Measurements from ENCODE around the gene PPP6R2.

The PPP6R2 gene

DNA sequence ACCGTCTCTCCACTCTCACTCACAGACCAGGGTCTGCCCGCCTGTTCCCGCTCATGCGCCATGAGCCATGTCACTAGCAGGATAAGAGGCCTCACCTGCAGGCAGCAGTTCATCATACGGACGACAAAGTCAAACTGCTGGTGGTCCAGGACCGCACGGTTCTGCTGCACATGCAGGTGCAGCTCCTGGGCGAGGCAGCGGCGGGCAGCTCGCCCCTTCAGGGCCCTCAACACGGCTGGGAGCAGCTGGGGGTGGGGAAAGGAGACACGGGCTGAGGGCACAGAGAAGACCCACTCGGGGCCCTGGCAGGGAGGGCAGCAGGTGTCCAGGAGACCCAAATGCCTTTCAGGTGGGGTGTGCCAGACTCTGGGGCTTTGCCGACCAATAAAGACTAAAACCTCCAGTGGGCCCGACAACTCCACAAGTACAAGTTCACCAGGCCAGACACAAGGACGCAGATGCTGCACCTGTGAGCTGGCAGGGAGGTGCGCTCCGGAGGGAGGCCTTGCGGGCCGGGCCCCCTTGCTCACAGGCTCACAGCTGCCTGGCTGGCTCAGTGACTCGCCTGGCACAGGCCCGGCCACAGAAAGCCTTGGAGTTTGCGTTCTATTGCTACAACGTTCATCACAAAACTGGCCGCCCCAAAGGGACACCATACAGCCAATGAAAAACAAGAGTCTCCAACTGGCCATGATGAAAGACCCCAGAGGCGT, 120.2 kb downstream of the PPP6R2 start:
- DNase-seq (ENCODE audit: insufficient read length, low spot score) (no peak), FAIRE-seq (no peak)

DNA sequence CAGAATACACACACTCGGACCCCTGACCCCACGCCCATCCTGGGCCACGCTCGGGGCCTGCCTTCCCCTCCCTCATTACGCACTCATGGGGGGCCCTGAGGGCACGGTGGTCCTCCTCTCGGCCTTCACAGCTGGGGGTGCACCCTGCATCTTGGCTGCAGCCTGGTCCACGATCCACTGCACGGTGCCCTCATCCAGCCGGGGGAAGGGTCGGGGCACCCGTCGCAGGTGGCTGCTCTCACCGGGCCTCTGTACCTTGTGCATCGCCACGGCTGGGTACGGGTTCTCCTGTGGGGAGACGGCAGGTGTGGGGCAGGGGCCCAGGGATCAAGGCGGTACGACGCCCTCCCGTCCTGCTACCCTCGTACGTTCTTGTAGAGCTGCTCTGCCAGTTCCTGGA, 121.3 kb downstream of the PPP6R2 start:
- DNase-seq (ENCODE audit: insufficient read length, low spot score) = no peak
- FAIRE-seq = no peak

DNA sequence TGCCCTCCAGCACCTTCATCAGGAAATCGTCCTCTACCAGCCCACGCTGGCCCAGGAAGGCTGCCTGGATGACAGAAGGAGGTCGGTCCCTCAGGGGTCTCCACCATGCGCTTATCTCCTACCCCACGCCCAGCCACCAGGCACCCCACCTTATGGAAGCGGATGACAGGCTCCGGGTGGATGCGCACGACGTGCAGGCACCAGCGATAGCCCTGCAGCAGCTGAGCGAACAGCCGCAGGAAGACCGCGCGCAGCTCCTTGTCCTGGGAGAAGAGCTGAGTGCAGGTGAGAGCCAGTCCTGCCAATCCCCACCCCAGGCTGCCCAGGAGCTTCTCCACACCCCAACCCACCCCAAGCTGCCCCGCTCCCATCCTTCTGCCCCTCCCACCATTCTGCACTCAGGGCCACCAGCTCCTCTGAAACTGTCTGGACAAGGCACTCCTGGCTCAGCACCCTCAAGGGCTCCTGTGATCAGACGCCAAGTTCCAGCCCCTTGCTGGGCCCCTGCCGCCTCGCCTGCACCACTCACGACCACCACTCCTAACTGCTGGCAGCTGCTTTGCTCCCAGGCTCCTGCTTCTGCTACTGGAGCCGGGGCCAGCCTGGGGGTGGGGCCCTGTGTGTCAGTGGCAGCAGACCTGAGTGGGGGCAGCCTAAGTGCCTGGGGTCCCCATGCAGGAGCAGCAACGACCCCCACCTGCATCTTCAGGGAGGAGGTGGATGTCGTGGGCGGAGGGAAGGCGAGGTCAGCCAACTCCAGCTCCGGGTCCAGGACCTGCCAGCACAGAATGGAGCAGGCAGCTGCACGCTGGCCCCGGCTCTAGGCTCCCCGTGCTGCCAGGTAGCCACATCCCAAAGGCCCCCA, 122.2 kb downstream of the PPP6R2 start:
- FAIRE-seq (no peak), DNase-seq (ENCODE audit: insufficient read length, low spot score) (no peak)

DNA sequence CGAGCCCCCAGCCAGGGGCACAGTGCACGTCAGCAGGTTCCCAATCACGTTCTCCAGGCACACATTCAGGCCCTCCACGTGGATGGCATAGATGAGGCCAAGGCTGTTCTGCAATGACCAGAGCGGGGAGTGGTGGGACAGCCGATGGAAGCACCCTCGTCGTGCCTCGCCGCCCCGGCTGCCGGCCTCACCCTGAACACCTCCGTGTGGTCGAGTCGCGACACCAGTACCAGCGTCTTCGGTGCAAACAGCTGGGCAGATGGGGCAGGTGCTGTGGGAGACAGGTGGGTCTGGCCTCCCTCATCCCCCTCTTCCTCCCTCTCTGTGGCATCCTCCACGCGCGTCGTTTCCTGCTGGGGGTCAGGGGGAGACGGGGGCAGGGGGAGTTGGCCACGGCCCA, 124.2 kb downstream of the PPP6R2 start:
- no peak for FAIRE-seq
- no peak for DNase-seq (ENCODE audit: insufficient read length, low spot score)

DNA sequence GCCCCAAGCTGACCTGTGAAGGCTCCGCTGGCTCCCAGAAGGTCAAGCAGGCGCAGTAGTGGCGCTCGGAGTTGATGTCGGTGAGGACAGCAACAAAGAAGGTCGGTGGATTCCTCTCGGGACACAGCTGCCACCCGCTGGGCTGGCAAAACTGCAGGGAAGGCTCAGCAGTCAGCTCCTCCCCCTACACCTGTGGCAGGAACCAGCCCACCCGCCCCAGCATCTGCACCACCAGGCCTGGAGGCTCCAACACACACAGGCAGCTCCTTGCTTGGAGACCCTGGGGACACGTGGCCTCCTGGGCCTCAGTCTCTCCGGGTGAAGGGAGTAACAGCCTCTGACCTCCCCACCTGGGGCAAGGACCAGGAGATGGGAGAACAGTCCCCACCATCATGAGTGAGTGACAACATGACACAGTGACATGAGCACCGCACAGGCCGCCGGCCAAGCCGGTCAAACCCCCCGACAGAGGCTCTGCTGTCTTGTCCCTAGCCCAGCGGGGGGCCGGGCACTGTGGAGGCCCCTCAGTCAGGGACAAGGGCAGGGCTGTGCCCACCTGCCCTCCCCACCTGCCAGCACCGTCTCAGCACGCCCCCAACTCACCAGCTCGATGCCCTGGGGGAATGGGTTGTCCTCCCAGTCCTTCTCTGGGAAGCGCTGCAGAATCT, 124.8 kb downstream of the PPP6R2 start:
- DNase-seq (ENCODE audit: insufficient read length, low spot score) (no peak), FAIRE-seq (no peak)

DNA sequence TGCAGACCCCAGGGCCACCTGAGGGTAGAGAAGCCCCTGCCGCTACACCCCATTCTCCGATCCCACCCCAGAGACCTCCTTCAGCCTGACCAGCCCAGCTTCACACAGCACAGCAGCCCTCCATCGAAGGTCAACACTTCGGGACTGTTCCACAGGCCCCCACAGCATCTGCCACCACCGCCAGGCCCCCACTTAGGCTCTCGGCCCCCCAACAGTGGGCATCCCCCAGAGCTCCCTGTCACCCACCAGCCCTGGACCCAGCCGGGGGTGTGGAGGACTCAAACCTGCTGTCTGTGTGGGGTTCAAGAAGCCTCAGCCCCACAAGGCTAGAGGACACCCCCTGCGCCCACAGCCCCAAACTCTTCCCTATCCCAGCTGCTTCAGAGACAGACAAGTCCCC, 125.5 kb downstream of the PPP6R2 start:
- no peak for FAIRE-seq
- DNase-seq (ENCODE audit: insufficient read length, low spot score) = no peak

DNA sequence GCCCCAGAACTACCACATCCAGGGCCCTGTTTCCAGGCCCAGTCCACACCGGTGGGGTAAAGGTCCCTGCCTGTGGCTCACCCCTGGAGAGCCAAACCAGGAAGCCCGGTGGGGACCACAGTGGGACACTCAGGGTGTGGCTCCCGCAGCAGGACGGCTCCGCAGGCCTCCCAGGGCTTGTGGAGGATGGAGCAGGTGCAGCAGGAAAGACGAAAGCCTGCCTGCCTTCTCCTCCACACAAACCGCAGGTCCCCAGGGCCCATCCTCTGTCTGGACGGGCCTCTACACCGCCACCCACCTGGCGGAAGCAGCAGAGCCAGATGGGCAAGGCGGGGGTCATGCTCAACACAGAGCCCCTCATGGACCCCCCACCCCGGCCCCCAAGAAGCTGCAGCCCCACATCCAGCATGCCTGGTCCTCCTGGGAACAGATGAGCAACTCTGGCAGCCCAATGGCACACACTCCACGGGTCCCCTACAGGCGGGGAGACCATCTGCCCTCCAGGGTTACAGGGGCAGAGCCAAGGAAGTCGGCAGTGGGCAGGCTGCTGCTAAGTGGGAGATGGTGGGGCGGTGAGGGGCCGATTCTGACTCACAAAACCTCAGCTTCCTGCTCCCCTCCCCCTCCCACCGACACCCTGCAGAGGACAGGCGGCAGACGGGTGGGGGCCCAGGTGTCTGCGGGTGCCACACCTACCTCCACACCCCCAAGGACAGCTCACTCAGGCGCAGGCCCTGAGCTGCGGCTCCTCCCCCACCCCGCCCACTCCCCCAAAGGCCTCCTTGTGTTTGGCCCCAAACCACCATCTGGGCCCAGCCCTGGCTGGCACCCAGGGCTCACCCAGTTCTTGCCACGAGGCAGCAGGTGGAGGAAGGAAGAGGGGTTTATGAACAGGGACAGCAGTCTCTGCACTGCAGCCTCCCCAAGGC, 126.5 kb downstream of the PPP6R2 start:
- peak; percentile 94 for DNase-seq (ENCODE audit: insufficient read length, low spot score)
- peak; percentile 98 for FAIRE-seq

DNA sequence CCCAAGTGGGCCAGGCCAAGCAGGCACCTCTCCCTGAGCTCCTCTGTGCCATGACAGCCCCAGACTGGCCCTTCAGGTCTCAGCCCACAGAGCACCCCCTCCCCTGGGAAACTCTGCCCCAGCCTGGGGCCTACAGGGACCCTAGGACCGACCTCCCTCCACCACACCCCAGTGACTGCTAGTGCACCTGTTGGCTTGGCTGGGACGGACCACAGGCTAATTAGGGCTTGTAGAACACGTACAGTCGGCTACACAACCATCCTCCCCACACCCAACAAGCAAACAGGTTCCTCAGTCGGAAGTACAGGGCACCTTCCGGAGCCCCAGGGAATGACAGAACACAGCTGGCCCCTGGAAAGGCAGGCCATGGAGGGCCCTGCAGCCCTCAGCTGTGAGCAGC, 127.4 kb downstream of the PPP6R2 start:
- FAIRE-seq = no peak
- no peak for DNase-seq (ENCODE audit: insufficient read length, low spot score)

DNA sequence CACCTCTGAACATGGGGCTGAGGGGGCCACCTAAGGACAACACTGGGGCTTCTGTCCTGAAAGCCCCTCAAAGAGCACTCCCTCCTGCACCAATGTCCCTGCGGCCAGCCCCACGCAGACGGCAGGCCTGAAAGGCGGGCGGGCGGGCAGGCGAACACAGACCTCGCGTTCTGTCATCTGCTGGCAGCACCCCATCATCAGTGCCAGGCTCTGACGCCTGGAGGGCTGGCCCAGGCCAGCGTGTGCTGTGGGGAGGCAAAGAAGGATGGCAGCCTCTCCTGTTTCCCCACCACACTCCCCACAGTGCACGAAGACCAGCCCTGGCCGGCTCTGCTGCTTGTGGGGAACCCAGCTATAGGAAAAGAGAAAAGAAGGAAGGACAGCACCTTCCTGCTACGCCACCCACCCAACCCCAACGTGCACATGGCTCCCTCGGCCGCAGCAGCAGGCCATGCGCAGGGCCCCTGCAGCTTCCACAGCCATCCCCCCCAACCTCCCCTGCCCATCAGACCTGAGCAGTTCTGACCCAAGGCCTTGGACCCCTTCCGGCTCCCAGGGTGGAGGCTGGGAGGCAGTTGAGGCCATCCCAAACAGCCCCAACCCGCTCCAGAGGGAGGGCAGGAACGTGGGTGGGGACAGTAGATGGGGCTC, 128.2 kb downstream of the PPP6R2 start:
- no peak for FAIRE-seq
- no peak for DNase-seq (ENCODE audit: insufficient read length, low spot score)

DNA sequence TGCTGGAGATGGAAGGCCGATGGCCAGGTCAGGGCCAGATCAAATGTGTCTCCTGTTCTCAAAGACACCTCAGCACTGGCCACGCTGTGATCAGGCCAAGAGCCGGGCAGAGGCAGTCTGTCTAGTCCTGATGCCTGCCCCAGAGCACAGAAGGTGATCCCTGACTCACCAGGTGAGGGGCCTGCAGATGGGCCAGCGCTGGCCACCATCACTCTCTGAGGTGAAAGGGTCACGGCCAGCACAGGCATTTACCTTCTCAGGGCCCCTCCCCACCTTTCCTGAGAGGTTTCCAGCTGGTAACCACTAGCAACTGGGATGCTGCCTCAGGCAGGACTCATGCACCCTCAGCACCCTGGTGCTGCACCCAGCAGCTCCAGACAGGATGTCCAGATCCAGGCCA, 128.8 kb downstream of the PPP6R2 start:
- FAIRE-seq (no peak), DNase-seq (ENCODE audit: insufficient read length, low spot score) (no peak)

DNA sequence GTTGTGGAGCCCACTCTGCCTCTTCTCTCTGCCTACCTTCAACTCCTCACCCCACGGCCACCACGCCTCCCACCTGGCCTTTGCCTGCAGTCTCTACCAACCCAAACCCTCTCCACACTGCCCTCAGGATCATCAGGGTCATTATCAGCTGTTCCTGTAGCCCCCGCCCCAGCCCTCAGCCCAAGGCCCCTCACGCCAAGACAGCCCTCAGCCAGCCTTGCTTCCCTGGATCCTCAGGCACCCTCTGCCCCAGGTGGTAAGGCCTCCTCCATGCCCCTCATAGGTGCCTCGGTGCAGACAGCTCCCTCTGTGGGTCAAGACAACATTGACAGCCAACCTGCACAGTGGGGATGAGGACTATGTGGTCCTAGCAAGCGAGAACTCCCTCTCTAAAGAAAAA, 130.0 kb downstream of the PPP6R2 start:
- DNase-seq (ENCODE audit: insufficient read length, low spot score) = no peak
- FAIRE-seq = peak; percentile 92

DNA sequence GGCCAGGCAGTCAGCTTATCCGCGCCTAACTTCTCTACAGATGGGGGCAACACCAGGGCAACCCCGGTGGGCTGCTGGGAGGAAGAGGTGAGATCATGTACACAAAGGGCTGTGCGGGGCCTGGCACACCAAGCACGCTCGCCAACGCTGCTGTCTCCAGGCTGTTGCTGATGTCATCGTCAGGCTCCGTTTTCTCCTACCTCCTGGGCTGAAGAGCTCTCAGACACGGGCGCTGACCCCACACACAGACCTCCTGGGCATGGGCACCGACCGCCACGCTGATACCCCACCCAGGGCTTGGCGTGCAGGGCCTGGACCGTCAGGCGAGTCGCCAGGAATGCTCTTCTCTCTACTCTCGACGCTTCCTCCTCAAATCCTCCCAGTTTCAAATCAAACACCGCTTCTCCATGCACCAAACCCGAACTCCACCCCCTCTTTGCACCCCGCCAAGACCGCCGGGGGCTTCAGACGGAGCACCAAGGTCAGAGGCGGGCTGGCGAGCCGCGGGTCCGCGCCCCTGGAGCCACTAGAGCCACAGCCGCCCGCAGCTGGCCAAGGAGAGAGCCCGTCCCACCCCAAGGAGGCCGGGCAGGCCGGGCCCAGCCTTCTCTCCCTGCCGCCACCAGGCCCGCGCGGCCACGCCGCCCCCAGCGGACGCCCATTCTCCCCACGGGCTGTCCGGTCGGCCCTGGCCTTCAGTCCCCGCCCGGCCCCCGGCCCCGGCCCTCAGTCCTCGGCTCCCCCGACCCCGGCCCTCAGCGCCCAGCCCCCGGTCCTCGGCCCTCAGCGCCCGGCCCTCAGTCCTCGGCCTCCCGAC, 130.9 kb downstream of the PPP6R2 start:
- DNase-seq (ENCODE audit: insufficient read length, low spot score) (no peak), FAIRE-seq (no peak)

DNA sequence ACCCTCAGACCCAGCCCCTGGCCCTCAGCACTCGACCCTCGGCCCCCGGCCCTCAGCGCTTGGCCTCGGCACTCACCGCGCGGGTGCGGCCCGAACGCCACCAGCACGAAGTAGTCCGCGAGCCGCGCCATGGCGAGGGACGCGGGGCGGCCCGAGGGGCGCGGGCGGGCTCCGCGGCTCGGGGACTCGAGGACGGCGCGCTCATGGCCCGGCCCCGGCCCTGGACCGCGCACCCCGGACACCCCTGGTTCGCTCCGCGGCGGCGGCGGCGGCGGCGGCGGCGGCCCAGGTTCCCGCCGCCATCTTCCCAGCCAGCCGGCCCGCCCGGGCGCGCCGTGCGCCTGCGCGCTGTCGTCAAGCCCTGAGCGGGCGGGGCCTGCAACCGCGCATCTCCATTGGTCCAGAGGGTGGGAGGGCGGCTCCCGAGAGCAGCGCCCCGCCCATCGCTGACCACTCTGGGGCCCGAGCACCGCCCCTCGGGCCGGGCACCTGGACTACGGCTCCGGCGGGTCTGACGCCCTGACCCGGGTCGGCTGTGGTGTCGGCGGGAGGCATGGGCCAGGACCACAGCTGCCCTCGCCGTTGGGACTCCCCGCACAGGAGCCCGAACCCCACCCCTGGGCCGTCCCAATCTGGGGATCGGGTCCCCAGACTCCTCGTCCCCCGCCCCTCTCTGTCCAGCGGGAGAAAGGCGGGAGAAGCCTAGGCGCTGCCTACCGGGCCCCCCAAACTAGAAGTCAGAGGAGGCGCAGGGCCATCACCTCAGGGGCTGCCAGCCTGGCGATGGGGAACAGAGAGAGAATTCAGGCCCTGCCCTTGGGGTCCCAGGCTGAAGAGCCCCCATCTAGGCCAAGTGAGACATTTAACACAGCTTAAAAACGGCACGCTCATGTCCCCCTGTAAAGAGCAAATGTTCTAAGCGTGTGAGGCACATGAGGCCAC, 131.9 kb downstream of the PPP6R2 start, which contains the start of gene SBF1:
Gene SBF1 (minus strand): TSS at position 326 of the 942 bp plus-strand sequence. CDS start 195 bp downstream, at position 131.
- peak; percentile 98 for DNase-seq (ENCODE audit: insufficient read length, low spot score)
- FAIRE-seq = peak; percentile 83

DNA sequence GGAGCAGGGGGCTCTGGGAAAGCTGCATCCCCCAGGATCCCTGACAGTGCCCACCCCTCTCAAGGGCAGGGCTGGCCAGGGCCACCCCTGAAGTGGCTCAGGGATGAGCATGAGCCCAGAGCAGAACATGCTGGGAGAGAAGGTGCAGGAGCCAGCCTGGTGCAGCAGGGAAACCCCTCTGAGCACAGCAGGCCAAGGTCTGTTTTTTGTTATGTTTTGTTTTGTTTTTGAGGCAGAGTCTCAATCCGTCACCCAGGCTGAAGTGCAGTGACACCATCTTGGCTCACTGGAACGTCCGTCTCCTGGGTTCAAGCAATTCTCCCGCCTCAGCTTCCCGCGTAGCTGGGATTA, 132.5 kb downstream of the PPP6R2 start:
- FAIRE-seq (no peak), DNase-seq (ENCODE audit: insufficient read length, low spot score) (no peak)

DNA sequence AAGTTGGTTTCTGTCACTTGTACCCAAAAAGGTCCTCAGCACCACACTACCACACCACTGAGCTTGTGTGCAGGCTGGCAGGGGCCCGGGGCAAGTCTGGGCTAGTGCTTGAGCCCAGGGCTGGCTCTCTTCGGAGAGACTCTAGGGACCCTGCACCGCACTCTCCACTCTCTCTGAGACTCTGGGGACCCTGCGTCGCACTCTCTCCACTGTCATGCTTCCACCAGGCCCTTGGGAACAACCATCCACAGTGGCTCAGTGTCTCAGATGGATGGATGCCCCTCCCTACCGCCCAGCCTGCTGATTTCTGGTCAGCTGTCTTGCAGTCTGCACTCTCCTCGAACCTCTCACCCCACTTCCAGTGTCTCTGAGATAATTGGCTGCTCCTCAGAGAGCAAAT, 133.7 kb downstream of the PPP6R2 start:
- no peak for FAIRE-seq
- DNase-seq (ENCODE audit: insufficient read length, low spot score) = no peak

DNA sequence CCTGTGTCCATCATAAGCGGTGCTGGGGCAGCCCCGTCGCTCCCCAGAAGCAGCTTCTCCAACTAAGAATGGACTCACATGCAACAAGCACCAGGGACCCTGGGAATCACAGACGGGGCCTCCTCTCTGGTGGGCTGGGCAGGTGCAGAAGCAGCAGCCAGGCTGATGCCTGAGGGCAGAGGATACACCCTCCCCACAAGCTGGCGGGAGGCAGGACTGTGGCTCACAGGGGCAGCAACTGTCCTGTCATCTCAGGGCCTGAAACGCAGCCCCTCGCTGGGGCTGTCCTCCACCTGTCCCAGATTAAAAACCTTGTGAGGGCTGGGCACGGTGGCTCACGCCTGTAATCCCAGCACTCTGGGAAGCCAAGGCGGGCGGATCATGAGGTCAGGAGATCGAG, 134.8 kb downstream of the PPP6R2 start:
- FAIRE-seq (no peak), DNase-seq (ENCODE audit: insufficient read length, low spot score) (no peak)

DNA sequence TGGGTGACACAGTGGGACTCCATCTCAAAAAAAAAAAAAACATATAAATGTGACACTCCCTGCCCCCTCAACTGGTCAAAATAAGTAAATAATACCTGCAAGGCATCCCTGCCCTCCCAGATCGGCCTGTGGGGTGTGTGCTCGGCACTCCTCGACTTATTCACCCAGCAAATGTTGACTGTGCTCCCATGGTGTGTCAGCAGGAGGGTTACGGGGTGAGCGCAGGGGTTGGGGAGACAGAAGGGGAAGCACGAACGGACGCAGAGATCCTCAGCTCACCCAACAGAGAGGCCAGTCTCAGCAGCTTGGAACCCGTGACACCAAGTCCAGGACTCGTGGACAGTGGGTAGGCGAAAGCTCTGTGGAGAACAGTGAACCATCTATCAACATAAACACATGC, 136.6 kb downstream of the PPP6R2 start:
- no peak for FAIRE-seq
- DNase-seq (ENCODE audit: insufficient read length, low spot score) = no peak

DNA sequence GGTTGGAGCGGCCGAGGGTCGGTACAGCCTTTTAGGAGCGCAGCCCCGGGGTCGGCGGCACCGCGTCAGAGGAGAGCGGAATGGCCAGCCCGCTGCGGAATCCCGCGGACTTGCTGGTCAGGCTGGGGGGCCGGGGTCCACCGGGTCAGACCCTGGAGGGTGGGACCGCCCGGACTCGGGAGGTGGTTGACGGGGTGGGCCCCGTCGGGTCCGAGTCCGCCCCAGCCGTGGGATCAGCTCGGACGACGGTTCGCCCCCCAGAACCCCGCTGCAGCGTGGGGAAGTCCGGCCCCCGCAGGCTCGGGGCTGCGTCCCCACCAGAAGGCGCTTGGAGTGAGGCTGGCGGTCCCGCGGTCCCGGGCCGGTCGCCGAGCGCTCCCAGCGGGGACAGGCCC, 137.9 kb downstream of the PPP6R2 start:
- DNase-seq (ENCODE audit: insufficient read length, low spot score) (no peak), FAIRE-seq (no peak)
